HCT116 (cell line): ENCODE results near the gene THOC6. TPM values are rescaled to one million over a fixed set of nuclear protein-coding genes. Genes with fewer than 3 reads are reported as not detected.

Experiments used
- ATAC-seq: fragments of 200-7000 bp; cut with Tn5 transposase; 2 replicates; pipeline ENCODE4 v1.9.1; 2020; ENCODE audit warnings: mild to moderate bottlenecking, moderate library complexity
- BruUV-seq: library from RNA; stranded (reverse); fragments of 400-500 nt; replicated peaks from 2 replicates; lab custom pipeline; 2021; lab: Mats Ljungman, UMichigan
- CTCF ChIA-PET: fragments of 300-600 bp; sonication (Branson Sonifier 250); formaldehyde crosslinking; loops from one replicate; lab custom pipeline; 2021; ENCODE audit warnings: antibody characterized with exemption; lab: Charles Lee
- POLR2A ChIA-PET: fragments of 300-600, 350-600 bp; sonication (Branson Sonifier 250); formaldehyde crosslinking; loops from one replicate; lab custom pipeline; 2021; ENCODE audit warnings: antibody characterized with exemption; lab: Charles Lee
- RAD21 ChIA-PET, 2 experiments: fragments of 300-600 bp; sonication (Branson Sonifier 250); formaldehyde crosslinking; loops; one replicate each; lab custom pipeline; 2023; ENCODE audit warnings: low total read pairs in 2 of 2; ENCODE audit not compliant: uncharacterized antibody in 2 of 2, unreplicated experiment in 2 of 2, low non-redundant PET in 1 of 2; lab: Charles Lee
- DNase-seq: peaks from one replicate; pipeline ENCODE4 v3.0.0-alpha.2; 2010; ENCODE audit warnings: low read depth, low spot score
- H2AFZ ChIP-seq: fragments of 200-600 bp; shearing (Covaris generic), sonication (generic); 2 replicates; pipeline ENCODE4 v1.6.1; 2017; ENCODE audit warnings: low read depth, mixed run types, mixed read lengths, antibody characterized with exemption, low read length; ENCODE audit not compliant: poor library complexity, severe bottlenecking
- H3K27ac ChIP-seq: 2 replicates; pipeline ENCODE4 v1.5.1; 2012; ENCODE audit warnings: low read depth, low read length
- H3K27me3 ChIP-seq: fragments of 200-600 bp; sonication (generic); 2 replicates; pipeline ENCODE4 v1.6.1; 2016; ENCODE audit warnings: mixed run types, low read length, mixed read lengths; ENCODE audit not compliant: insufficient read depth
- H3K36me3 ChIP-seq, 2 experiments: fragments of 200-500 bp in 1 of 2; fragments of 200-600 bp in 1 of 2; sonication (Bioruptor generic) in 1 of 2; sonication (generic) in 1 of 2; 2 replicates each; pipeline versions ENCODE4 v1.5.1 to v1.6.1; 2014 to 2016; ENCODE audit warnings: low read length in 2 of 2, inconsistent platforms in 1 of 2, mixed read lengths in 1 of 2, mixed run types in 1 of 2; ENCODE audit not compliant: insufficient read depth in 2 of 2, control insufficient read depth in 1 of 2
- H3K4me1 ChIP-seq, 2 experiments: fragments of 200-600 bp in 1 of 2; sonication (generic) in 1 of 2; 2 replicates each; pipeline versions ENCODE4 v1.5.1 to v1.6.1; 2012 to 2017; ENCODE audit warnings: low read length in 2 of 2, inconsistent platforms in 1 of 2, mild to moderate bottlenecking in 1 of 2, mixed read lengths in 1 of 2, mixed run types in 1 of 2, moderate library complexity in 1 of 2; ENCODE audit not compliant: insufficient read depth in 2 of 2, control insufficient read depth in 1 of 2
- H3K4me2 ChIP-seq: fragments of 200-600 bp; sonication (generic); 2 replicates; pipeline ENCODE4 v1.6.1; 2017; ENCODE audit warnings: mixed run types, low read length, mixed read lengths
- H3K4me3 ChIP-seq, 2 experiments: fragments of 200-600 bp in 1 of 2; sonication (generic) in 1 of 2; replicated peaks in 1 of 2; 2 replicates each; pipeline ENCODE4 v1.5.1; 2011 to 2016; ENCODE audit warnings: low read length in 2 of 2, control low read depth in 1 of 2, low read depth in 1 of 2, mild to moderate bottlenecking in 1 of 2, mixed read lengths in 1 of 2, mixed run types in 1 of 2
- H3K79me2 ChIP-seq: fragments of 200-600 bp; sonication (generic); 2 replicates; pipeline ENCODE4 v1.6.1; 2017; ENCODE audit warnings: mild to moderate bottlenecking, mixed run types, low read length, moderate library complexity, mixed read lengths; ENCODE audit not compliant: insufficient read depth
- H3K9ac ChIP-seq: fragments of 200-600 bp; sonication (generic); 2 replicates; pipeline ENCODE4 v1.6.1; 2016; ENCODE audit warnings: low read length, mixed read lengths
- H3K9me2 ChIP-seq: fragments of 200-600 bp; sonication (generic), shearing (Covaris generic); 2 replicates; pipeline ENCODE4 v1.6.1; 2017; ENCODE audit warnings: mixed run types, mild to moderate bottlenecking, moderate library complexity; ENCODE audit not compliant: insufficient read depth
- H3K9me3 ChIP-seq, 2 experiments: fragments of 200-500 bp in 1 of 2; fragments of 200-600 bp in 1 of 2; sonication (Bioruptor generic) in 1 of 2; sonication (generic) in 1 of 2; 2 replicates each; pipeline ENCODE4 v1.6.1; 2014 to 2017; ENCODE audit warnings: low read length in 2 of 2, mixed read lengths in 2 of 2, inconsistent platforms in 1 of 2, low read depth in 1 of 2, mild to moderate bottlenecking in 1 of 2, mixed run types in 1 of 2, moderate library complexity in 1 of 2; ENCODE audit not compliant: control insufficient read depth in 1 of 2, insufficient read depth in 1 of 2
- H4K20me1 ChIP-seq: fragments of 200-600 bp; sonication (generic), shearing (Covaris generic); 2 replicates; pipeline ENCODE4 v1.6.1; 2017; ENCODE audit warnings: mixed run types, mild to moderate bottlenecking, moderate library complexity; ENCODE audit not compliant: insufficient read depth
- CEBPB ChIP-seq: IDR thresholded peaks from 2 replicates; pipeline ENCODE4 v1.6.1; 2012; ENCODE audit warnings: low read depth
- CTCF ChIP-seq, 3 experiments: fragments of 200-600 bp in 1 of 3; sonication (generic) in 1 of 3; IDR thresholded peaks in 2 of 3; conservative IDR thresholded peaks in 1 of 3; 2 replicates each; pipeline ENCODE4 v1.5.1; 2012 to 2017; ENCODE audit warnings: low read depth in 2 of 3, low read length in 2 of 3, antibody characterized with exemption in 1 of 3, borderline replicate concordance in 1 of 3, control low read depth in 1 of 3, mild to moderate bottlenecking in 1 of 3, mixed read lengths in 1 of 3, mixed run types in 1 of 3, moderate library complexity in 1 of 3; ENCODE audit not compliant: insufficient read depth in 1 of 3
- EGR1 ChIP-seq: IDR thresholded peaks from 2 replicates; pipeline ENCODE4 v1.6.1; 2012; ENCODE audit warnings: low read depth
- ELF1 ChIP-seq: IDR thresholded peaks from 2 replicates; pipeline ENCODE4 v1.6.1; 2012; ENCODE audit warnings: low read depth, borderline replicate concordance
- EZH2 ChIP-seq: fragments of 200-600 bp; sonication (generic); IDR thresholded peaks from 2 replicates; pipeline ENCODE4 v1.6.1; 2017; ENCODE audit warnings: antibody characterized with exemption, mixed run types
- FOSL1 ChIP-seq: IDR thresholded peaks from 2 replicates; pipeline ENCODE4 v1.6.1; 2012; ENCODE audit warnings: low read depth
- POLR2AphosphoS5 ChIP-seq: IDR thresholded peaks from 2 replicates; pipeline ENCODE4 v1.6.1; 2011; ENCODE audit warnings: mild to moderate bottlenecking, low read depth, low read length, moderate library complexity
- RAD21 ChIP-seq: IDR thresholded peaks from 2 replicates; pipeline ENCODE4 v1.6.1; 2012; ENCODE audit warnings: low read depth, mild to moderate bottlenecking
- SIN3A ChIP-seq: IDR thresholded peaks from 2 replicates; pipeline ENCODE4 v1.6.1; 2012; ENCODE audit warnings: low read depth
- SP1 ChIP-seq: IDR thresholded peaks from 2 replicates; pipeline ENCODE4 v1.6.1; 2012; ENCODE audit warnings: low read depth
- TCF7L2 ChIP-seq: IDR thresholded peaks from 2 replicates; pipeline ENCODE4 v1.7.0; 2011; ENCODE audit warnings: borderline replicate concordance, inconsistent platforms; ENCODE audit not compliant: insufficient read depth, insufficient read length; ENCODE audit errors: extremely low read depth
- ZFX ChIP-seq: fragments of 450-650 bp; IDR thresholded peaks from 2 replicates; pipeline ENCODE4 v1.6.1; 2017
- ZNF274 ChIP-seq: fragments of 200-500 bp; sonication (Bioruptor generic); IDR thresholded peaks from 2 replicates; pipeline ENCODE4 v1.6.1; 2014; ENCODE audit warnings: mild to moderate bottlenecking, low read depth, low read length, inconsistent platforms
- intact Hi-C: fragments of 100-400 bp; cut with micrococcal nuclease; formaldehyde crosslinking; loops from 2 replicates; pipeline ENCODE4 v1.10.0; 2022
- total RNA-seq: library from RNA; stranded (reverse); gene quantifications from one replicate; pipeline ENCODE4 v1.2.1, GENCODE V29; 2021; ENCODE audit not compliant: unreplicated experiment
- TF ChIP-seq, protein P1 (sequence below): IDR thresholded peaks from 2 replicates; pipeline ENCODE4 v1.6.1; 2012
- TF ChIP-seq, protein P2 (sequence below): IDR thresholded peaks from 2 replicates; pipeline ENCODE4 v1.6.1; 2011; ENCODE audit warnings: mild to moderate bottlenecking, low read length, moderate library complexity; ENCODE audit not compliant: insufficient replicate concordance; ENCODE audit errors: extremely low read depth

Gene THOC6
- total RNA-seq, 1 experiment from 2014 or later = 62.9 TPM

- no peak overlapping the region for H3K4me3 ChIP-seq
- TF ChIP-seq CTCF (IDR thresholded peaks at IDR 0.05 in 2 of 3, conservative IDR thresholded peaks at IDR 0.05 in 1 of 3; ENCODE audit: borderline replicate concordance in 1 of 3, insufficient read depth in 1 of 3, low read depth in 2 of 3, low read length in 2 of 3) (no peak), SIN3A (no peak), POLR2AphosphoS5 (no peak), ZNF274 (no peak), TCF7L2 (no peak), SP1 (no peak), RAD21 (no peak), ELF1 (no peak), CEBPB (no peak), FOSL1 (no peak), ZFX (no peak), EGR1 (no peak), EZH2 (no peak)
- TF ChIP-seq, protein P1, sequence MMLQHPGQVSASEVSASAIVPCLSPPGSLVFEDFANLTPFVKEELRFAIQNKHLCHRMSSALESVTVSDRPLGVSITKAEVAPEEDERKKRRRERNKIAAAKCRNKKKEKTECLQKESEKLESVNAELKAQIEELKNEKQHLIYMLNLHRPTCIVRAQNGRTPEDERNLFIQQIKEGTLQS = no peak
- TF ChIP-seq, protein P2, sequence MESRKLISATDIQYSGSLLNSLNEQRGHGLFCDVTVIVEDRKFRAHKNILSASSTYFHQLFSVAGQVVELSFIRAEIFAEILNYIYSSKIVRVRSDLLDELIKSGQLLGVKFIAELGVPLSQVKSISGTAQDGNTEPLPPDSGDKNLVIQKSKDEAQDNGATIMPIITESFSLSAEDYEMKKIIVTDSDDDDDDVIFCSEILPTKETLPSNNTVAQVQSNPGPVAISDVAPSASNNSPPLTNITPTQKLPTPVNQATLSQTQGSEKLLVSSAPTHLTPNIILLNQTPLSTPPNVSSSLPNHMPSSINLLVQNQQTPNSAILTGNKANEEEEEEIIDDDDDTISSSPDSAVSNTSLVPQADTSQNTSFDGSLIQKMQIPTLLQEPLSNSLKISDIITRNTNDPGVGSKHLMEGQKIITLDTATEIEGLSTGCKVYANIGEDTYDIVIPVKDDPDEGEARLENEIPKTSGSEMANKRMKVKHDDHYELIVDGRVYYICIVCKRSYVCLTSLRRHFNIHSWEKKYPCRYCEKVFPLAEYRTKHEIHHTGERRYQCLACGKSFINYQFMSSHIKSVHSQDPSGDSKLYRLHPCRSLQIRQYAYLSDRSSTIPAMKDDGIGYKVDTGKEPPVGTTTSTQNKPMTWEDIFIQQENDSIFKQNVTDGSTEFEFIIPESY = no peak
- ATAC-seq = no peak
- no peak overlapping the region for H3K27ac ChIP-seq
- no peak for DNase-seq
- no peaks in the 10 kb centered on the region for H3K79me2 ChIP-seq
- no peaks in the 10 kb centered on the region for H4K20me1 ChIP-seq
- ChIA-PET CTCF (interaction anchor here (0.9 kb wide), 1 partner anchor 66 kb away, joined by 3 read pairs; no protein-coding TSS in a partner anchor), POLR2A (no interaction called here), RAD21 (no interaction called here)
- intact Hi-C loops = no loop called here
- no peaks in the 10 kb centered on the region for H3K36me3 ChIP-seq
- no peak overlapping the region for H3K4me2 ChIP-seq
- H3K9me2 ChIP-seq = no peaks in the 10 kb centered on the region
- H3K9ac ChIP-seq = no peak overlapping the region
- no TSS peak for BruUV-seq
- no peaks in the 10 kb centered on the region for H3K9me3 ChIP-seq
- no peaks in the 10 kb centered on the region for H3K27me3 ChIP-seq
- no peak overlapping the region for H2AFZ ChIP-seq
- H3K4me1 ChIP-seq = peaks cover 0 to 26% of the 10 kb centered on the region in 2 experiments; a peak in 2 of 4 replicates
Observed at GRCh38 chr16:3063625-3064386, 40.0 kb downstream of the THOC6 start.
